EL (cell line): ENCODE measurements around the gene ZNF398.
"Not testable (repeated sequence)": the region's sequence is repeated elsewhere in the genome, so short reads cannot be mapped to it uniquely, and the experiment has no call there.

ENCODE experiments used
- DNase-seq: peaks from one replicate; pipeline ENCODE4 v3.0.0-alpha.2; 2016

Gene ZNF398

DNA sequence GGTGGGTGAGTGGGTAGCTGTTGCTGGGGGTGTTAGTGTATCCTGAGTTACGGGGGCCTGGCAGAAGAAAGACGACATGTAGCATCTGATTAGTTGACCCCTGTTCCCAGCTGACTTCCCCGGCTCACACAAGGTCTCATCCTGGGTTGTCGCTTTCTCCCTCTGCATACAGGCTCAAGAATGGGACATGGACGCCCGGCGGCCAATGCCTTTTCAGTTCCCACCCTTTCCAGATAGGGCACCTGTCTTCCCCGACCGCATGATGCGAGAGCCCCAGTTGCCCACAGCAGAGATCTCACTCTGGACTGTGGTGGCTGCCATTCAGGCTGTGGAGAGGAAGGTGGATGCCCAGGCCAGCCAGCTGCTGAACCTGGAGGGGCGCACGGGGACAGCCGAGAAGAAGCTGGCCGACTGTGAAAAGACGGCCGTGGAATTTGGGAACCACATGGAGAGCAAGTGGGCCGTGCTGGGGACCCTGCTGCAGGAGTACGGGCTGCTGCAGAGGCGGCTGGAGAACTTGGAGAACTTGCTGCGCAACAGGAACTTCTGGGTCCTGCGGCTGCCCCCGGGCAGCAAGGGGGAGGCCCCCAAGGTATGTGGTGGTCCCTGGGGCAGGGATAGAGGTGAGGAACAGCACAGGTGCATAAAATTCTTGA lies 51.0 kb downstream of the ZNF398 start:
- no peak for DNase-seq

DNA sequence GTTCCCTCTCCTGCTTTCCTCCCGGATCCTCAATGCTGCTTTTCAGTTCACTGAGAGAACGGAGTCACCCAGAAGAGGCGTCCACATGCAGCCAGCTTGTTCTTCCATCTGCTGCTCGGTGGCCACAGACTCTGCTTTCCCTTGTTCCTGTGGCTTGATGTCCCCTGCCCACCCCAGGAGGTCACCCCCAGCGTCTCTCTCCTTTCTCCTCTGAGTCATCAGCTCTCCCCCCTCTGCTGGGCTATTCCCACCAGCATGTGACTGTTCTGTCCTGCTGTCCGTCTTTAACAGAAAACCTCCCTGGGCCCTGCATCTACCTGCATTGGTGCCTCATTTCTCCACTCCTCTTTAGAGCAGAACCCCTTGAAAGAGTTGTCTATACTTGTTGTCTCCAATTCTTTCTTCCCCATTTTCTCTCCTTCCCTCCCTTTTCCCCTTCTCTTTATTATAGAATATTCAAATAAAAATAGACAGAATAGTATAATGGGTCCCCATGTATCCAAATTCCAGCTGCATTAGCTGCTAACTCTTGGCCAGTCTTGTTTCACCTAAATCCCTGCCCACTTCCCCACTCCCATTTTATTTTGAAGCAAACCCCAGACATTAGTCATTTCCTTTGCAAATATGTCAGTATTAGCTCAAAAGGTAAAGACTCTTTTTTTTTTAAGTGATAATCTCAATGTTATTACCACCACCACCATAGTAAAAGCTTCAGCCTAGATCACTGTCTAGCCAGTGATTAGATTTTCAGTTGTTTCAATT lies 52.2 kb downstream of the ZNF398 start:
- DNase-seq, result peak; percentile 40

DNA sequence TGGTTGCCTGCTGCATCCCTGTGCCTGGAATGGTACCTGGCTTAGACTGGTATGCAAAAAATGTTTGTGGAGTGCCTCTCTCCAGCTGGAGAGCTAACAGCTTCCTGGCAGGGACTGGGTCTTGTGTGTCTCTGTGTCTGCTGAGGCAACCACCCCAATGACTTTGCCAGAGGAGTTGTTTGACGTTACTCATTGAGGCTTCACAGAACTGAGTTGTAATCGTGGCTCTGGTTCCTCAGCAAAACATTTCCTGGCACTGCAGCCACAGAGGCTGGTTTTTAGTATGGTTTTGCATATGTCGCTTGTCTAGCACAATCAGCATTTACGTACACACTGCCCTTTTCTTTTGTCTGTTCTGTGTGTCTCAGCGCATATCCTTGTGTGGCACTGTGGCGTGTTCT lies 55.6 kb downstream of the ZNF398 start:
- DNase-seq, result peak; percentile 11

DNA sequence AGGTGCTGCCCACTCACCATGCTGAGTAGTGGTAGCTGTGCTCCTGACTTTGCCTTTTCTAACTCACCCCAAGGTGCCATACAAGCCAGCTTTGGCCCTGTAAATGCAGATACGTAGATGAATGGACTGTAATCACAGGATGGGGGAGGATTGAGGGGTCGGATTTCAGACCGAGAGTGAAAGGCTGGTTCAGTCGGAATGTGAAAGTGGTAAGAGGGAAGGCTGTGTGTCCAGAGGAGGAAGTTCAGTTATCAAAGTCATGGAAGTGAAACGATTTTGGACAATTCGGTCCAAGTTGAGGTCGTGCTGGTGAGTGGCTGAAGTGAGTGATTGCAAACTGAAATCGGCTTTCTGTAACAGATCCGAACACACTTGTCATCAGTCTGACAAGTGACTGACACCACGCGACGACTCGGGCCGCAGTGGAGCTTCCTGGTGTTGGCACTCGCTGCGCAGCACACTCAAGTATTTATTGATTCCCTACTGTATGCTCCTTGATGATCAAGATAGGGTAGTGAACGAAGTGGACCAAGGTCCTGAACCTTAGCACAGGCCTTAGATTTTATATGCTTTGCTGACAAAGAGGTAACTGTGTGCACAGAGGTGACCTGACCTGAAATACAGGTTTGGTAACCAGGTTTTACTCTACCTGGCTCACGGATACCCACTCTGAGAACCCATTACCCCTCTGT lies 58.6 kb downstream of the ZNF398 start:
- DNase-seq, result no peak

DNA sequence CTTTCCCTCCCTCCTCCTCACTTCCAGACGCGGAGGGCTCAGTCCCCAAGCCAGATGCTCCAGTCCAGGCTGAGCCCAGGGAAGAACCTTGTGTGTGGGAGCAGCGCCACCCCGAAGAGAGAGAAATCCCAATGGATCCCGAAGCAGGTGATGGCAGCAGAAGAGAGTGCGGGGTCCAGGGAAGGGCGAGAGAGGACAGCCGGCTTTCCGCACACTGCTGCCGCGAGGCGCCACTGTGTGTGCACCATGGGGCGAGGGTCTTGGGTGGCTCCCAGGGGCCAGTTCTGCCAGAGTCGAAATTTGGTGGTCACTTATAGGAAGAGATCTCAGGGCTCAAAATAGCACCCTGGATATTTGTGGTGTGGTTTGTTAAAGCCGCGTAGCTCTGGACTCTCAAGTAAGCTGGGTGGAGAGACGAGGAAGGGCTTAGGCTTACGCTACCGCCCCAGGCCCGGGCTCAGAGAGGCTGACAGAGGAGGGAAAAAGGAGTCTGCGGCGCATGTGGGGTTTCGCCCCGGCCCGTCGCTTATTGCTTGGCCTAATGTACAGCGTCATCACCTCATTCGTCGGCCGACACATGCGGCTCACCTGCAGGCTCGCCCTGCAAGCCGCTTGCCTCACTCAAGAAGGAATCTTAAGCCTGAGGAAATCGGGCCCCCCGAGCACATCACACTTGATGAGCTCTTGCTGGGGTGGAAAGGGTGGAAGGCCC lies 60.2 kb downstream of the ZNF398 start:
- no peak for DNase-seq

DNA sequence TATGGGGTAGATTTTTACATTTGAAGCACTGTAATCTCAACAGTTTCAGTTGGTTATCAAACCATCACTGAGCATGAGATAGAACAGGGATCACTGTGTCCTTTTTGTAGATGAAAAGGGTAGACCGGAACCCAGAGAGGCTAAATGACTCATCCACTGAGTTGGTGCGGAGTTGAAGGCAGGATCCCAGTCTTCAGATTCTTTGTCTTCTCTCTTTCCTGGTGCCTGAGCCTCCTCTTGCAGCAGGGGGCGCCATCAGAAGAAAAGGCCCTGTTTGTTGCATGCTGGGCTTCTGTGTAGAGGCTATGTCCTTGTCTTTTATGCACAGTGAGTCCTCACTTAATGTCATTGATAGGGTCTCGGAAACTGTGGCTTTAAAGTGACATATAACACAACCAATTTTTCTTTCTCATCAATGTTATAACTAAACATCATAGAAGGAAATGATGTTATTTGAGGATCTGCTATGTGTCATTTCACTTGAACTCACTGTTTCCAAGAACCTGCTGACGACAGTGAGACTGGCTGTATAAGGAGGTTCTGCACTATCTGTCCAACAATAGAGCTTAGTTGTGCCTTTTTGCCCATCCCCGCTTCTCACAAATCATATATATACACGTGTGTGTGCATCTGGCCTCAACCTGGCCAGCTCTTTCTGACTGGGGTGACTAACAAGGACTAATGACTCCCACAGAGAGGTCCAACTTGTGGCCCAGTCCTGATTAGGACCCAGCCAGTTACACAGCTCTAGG lies 62.4 kb downstream of the ZNF398 start:
- DNase-seq, result peak; percentile 80

DNA sequence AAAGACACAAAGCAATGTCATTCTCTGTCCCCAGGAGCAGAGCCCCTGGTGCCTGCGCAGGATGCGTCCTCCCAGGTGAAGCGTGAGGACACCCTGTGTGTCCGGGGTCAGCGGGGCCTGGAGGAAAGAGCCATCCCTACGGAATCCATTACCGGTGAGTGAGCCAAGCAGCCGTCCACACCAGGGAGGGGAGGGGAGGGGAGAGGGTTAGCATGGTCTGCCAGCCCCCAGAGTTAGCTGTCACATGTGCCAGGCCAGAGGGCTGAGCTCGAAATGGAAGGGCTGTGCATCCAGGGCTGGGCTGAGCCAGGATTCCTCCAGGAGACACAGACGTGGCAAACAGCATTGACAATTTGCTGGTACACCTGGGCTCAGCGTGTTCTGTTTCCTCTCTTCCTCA lies 63.3 kb downstream of the ZNF398 start:
- DNase-seq, result no peak

DNA sequence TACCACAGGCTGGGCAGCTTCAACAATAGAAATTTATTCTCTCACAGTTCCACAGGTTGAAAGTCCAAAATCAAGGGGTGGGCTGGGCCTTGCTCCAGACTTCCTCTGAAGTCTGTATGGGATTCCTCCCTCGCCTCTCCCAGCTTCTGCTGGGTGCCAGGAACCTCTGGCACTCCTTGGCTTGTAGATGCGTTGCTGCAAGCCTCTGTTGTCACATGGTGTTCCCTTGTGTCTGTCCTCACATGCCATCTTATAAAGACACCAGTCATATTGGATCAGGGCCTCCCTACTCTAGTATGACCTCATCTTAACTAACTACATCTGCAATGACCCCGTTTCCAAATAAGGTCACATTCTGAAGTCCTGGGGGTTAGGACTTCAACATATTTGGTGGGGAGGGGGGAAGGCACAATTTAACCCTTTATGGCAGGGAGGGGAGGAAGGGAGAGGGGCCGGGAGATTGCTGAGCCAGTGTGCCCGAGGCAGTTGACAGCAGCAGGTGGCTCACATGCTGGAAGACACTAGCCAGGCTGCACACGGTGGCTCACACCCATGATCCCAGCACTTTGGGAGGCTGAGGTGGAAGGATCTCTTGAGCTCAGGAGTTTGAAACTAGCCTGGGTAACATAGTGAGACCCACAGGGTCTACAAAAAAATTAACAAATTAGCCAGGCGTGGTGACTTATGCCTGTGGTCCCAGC lies 66.9 kb downstream of the ZNF398 start:
- no peak for DNase-seq

DNA sequence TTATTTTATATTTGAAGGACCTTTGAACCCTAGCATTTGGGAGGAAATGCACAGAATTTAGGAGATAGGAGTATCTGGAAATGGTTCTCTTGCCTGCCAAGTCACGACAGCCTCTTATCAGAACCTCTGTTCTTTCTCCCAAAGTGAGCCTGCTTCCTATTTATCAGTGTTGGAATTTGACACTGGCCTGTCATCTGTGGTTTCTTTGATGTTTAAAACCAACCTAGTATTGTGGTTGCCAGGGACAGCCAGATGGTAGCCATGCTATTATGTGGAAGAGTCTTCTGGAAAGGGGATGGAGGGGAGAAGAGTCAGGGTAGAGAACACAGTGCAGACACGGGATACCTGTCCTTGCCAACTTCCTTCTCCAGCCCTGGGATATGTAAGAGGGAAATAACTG lies 69.1 kb downstream of the ZNF398 start:
- no peak for DNase-seq

DNA sequence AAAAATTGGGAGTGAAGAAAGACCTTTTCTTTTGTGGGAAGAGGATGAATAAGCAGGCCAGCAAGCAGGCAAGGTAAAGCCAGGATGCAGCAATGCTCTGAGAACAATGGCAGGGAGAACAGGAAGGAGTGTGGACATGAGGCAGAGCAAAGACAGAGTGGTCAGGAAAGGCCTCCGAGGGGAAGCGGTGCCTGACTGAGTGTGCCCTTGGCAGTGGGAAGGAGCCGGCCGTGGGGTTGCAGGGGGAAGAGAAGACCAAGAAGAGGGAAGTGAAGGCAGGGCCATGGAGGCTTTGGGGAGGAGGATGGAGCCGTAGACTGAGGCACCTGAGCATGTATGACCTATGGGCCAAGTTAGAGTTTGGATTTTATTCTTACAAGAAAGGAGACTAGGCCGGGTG lies 70.3 kb downstream of the ZNF398 start:
- DNase-seq, result no peak

DNA sequence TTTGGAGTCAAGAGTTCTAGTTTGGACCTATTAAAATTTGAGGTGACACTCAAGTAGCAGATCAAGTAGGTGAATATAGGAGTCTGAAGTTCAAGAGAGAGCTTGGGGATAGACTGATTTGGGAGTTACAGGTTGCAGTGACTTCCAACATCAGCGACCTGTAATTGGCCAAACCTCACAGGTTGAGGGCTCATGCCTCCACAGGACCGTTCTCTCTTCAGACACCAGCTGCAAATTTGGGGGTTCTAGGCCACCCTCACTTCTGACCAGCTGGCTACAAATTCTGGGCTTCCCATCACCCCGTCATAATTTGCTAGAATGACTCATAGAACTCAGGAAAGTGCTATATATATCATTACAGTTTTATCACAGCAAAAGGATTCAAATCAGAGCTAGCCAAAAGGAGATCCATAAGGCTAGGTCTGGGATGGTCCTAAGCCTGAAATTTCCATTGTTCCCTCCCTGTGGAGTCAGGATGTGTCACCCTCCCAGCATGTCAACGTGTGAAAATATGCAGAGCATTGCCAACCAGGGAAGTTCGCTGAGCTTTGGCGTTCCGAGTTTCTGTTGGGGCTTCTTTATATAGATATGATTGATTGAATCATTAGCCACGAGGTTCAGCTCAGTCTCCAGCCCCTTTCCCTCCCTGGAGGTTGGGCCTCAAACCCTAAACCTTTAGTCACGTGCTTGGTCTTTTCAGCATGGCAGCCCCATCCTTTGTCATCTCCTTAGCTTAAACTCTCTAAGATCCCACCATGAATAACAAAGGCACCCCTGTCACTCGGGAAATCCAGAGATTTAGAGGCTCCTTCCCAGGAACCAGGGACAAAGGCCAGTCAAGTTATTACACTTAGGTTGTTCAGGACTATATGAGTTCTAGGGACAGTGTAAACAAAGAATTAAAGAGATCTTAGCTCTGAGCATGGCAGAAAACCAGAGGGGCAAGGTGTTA lies 71.5 kb downstream of the ZNF398 start:
- DNase-seq, result no peak

DNA sequence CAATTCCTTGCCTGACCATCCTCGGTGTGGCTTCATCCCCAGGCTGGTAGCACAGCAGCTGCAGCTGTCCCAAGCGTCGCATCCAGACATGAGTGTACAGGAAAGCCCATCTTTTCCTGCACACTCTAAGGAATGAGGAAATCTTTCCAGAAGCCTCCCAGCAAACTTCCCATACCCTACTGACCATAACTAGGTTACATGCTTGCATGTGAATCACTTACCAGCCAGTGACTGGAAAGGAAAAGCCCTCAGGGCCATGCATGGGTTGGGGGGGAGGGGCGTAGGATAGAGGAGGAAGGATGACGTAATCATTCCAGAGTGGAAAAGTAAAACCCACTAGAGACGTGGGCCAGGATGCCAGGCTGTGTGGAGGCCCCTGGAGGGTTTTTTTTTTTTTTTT lies 73.3 kb downstream of the ZNF398 start:
- DNase-seq, result peak; percentile 92

DNA sequence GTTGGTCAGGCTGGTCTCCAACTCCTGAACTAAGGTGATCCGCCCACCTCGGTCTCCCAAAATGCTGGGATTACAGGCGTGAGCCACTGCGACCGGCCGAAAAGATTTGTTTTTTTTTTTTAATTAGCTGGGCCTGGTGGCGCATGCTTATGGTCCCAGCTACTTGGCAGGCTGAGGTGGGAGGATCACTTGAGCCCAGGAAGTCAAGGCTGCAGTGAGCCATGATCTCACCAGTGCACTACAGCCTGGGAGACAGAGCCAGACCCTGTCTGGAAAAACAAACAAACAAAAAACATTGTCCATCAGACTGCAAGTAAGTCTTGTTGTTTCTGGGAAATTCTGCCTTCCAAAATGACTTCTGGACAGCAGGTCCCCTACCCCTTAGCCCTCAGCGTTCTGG lies 75.9 kb downstream of the ZNF398 start:
- no peak for DNase-seq

DNA sequence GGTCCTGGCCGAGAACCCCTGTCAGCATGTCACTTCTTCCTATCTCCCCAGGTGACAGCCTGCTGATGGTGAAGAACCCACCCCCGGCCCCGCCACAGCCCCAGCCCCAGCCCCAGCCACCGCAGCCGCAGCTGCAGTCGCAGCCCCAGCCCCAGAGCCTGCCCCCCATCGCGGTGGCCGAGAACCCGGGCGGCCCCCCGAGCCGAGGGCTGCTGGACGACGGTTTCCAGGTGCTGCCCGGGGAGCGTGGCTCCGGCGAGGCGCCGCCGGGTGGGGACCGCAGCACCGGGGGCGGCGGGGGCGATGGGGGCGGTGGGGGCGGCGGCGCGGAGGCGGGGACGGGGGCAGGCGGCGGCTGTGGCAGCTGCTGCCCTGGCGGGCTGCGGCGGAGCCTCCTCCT lies 76.5 kb downstream of the ZNF398 start:
- no peak for DNase-seq

DNA sequence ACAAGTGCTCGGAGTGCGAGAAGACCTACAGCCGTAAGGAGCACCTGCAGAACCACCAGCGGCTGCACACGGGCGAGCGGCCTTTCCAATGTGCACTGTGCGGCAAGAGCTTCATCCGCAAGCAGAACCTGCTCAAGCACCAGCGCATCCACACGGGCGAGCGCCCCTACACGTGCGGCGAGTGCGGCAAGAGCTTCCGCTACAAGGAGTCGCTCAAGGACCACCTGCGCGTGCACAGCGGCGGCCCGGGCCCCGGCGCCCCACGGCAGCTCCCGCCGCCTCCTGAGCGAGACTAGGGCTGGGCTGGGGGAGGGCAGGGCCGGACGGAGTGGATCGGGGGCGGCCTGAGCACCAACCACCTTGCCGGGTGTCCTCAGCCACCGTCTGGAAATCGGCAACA lies 77.1 kb downstream of the ZNF398 start:
- DNase-seq, result no peak

DNA sequence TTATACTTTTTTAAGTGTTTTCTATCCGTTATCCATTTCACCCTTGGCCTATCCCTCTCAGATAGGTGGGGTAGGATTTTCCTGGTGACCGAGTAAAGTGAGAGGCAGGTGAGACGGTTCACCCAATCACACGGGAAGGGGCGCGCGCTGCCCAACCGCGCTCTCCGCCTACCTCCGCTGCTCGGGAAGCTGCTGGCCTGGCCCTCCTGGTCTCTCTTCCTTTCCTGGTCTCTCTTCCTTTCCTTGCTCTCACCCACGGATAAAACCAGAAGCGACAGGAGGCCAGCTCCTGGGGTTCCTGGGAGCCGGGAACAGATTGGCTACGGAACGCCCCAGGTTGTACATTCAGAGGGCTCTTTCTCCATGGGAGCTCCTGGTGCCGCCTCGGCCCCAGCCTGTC lies 77.9 kb downstream of the ZNF398 start:
- DNase-seq, result no peak

DNA sequence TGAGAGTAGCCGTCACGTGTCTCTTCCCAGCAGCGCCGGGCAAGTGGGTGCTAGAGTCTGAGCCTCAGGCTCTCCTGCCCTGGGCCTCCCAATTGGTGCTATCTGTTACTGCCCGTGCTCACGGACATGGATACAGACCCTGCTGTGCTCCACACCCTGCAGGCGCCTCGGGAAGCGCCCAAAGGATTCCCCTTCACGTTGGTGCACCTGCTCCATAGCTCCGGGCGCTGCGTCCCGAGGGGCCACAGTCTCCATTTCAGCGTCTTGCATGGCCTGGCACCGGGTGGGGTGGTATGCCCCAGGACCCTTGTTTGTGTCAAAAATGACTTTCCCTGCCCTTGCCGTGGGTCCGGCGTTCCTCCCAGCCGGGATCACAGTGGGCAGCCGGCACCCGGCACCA lies 78.4 kb downstream of the ZNF398 start:
- no peak for DNase-seq

DNA sequence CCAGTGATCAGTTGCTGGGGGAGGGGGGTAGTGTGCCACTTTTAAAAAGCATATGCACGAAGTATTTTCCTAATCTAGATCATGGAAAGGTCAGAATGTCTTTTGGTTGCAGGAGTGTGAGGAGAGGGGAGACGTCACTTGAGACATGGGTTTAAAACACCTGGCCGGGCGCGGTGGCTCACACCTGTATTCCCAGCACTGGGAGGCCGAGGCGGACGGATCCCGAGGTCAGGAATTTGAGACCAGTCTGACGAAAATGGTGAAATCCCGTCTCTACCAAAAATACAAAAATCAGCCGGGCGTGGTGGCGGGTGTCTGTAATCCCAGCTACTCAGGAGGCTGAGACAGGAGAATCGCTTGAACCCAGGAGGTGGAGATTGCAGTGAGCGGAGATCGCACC lies 79.1 kb downstream of the ZNF398 start:
- DNase-seq, result not testable (repeated sequence)

DNA sequence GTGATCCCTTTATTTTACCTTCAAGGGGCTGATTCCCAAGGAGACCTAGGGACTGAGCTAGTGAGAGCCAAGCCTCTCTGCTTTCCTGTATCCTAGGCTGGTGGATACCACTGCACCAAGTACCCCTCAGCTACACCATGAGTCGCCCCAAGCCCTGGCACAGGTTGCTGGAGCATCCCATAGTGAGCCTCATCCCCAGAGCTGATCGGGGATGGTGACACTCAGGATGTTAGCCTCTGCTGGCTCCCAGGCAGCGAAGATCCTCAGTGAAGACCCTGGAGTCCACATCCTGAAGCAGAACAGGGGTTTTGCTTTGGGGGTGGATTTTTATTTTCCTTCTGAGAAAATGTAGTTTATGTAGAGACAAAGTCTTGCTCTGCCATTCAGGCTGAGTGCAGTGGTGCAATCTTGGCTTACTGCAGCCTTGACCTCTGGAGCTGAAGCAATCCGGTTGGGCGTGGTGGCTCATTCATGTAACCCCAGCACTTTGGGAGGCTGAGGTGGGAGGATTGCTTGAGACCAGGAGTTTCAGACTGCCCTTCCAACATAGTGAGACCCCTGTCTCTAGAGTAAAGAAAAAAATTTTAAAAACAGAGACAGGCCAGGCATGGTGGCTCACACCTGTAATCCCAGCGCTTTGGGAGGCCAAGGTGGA lies 79.7 kb downstream of the ZNF398 start:
- no peak for DNase-seq

DNA sequence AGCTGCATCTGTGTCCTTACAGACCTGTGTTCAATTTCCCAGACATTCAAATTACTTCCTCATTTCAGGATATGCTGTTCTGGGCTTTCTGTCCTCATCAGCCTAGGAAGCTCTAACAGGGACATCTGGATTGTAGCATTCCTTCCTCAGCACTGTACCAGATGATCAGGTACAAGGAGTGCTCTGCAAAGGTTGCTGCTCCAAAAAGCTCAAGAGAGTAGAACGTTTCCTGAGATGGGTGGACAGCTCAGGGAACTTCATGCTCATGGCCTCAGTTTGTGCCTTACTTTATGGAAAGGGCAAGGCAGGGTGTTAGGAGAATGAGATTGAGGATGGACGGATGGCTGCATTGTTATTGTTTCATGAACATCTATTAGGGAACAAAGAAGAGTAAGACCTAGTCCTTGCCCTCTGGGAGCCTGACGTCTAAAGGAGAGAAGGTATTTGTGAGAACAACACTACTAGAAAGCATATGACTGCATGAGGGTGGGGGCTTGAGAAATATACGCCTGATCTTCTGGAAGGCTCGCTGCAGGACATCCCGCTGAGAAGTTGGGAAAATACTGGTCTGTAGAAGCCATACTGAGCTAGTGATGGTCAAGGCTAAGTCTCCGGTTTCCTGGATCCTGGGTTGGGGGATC lies 81.7 kb downstream of the ZNF398 start:
- no peak for DNase-seq
